Ovary (tissue), 9 donors: Measurements from ENCODE around the gene KRTAP1-5. TPM values are rescaled to one million over a fixed set of nuclear protein-coding genes. Genes with fewer than 3 reads are reported as not detected.
"Not testable (repeated sequence)": the region's sequence is repeated elsewhere in the genome, so short reads cannot be mapped to it uniquely, and the experiment has no call there.

Source experiments
- DNase-seq, 5 donors: peaks; one replicate each; pipeline ENCODE4 v3.0.0-alpha.2; 2019 to 2020
- H3K27ac ChIP-seq, 2 donors: fragments of 200-600 bp; one replicate each; pipeline versions ENCODE4 v1.5.1 to v1.8.0; 2019 to 2022
- H3K27me3 ChIP-seq: fragments of 200-600 bp; one replicate; pipeline ENCODE4 v1.8.0; 2022
- H3K36me3 ChIP-seq: fragments of 200-600 bp; sonication (generic); one replicate; pipeline ENCODE4 v1.5.1; 2019
- H3K4me1 ChIP-seq: one replicate; pipeline ENCODE4 v1.8.1; 2013; ENCODE audit warnings: mild to moderate bottlenecking, moderate library complexity; ENCODE audit not compliant: insufficient read depth
- H3K4me3 ChIP-seq: fragments of 200-600 bp; sonication (generic); one replicate; pipeline ENCODE4 v1.5.1; 2017
- H3K9me3 ChIP-seq, 2 donors: fragments of 200-600 bp in 1 of 2; sonication (generic) in 1 of 2; one replicate each; pipeline versions ENCODE4 v1.5.1 to v1.8.1; 2013 to 2019; ENCODE audit warnings: mild to moderate bottlenecking in 1 of 2, moderate library complexity in 1 of 2
- CTCF ChIP-seq, 3 donors: fragments of 450-650 bp in 2 of 3; fragments of 200-600 bp in 1 of 3; IDR thresholded peaks; one replicate each; pipeline versions ENCODE4 v1.5.1 to v1.8.0; 2016 to 2022; ENCODE audit warnings: antibody characterized with exemption in 3 of 3, mild to moderate bottlenecking in 1 of 3
- EP300 ChIP-seq: sonication (generic); formaldehyde crosslinking; IDR thresholded peaks from one replicate; pipeline ENCODE4 v1.6.1; 2017; ENCODE audit warnings: antibody characterized with exemption
- POLR2A ChIP-seq: fragments of 450-650 bp; IDR thresholded peaks from one replicate; pipeline ENCODE4 v1.6.1; 2017; ENCODE audit warnings: antibody characterized with exemption, mild to moderate bottlenecking, moderate library complexity
- WGBS, 3 donors: extraction: QIAGEN DNeasy Blood & Tissue Kit in 1 of 3; methylation state at CpG; one replicate each; pipeline versions ENCODE4 v1.1.5 to v1.1.7; 2013 to 2017; 5-methylcytosine and 5-hydroxymethylcytosine counted together
- intact Hi-C, 4 donors: fragments of 100-400 bp; cut with DNase I; formaldehyde crosslinking; loops; one replicate each; pipeline versions ENCODE4 v1.11.0 to v1.15.1; 2022 to 2023
- polyA plus RNA-seq, 2 donors: library from polyadenylated mRNA; stranded (reverse); fragments of 200-250 nt in 1 of 2; fragments of 350-450 nt in 1 of 2; fragmentation: Illumina TruSeq in 1 of 2; extraction: RNeasy Lipid Tissue Mini Kit (QIAGEN cat#74804) in 1 of 2; gene quantifications; one replicate each; pipeline ENCODE4 v1.2.3, GENCODE V29; 2013 to 2014
- total RNA-seq, 7 donors: library from RNA; depleted of rRNA in 2 of 7; stranded (reverse); fragments of >200 nt in 2 of 7; fragmentation: NEBNext Ultra II Directional in 3 of 7; extraction: Animal tissue kit (Norgen Biotek cat#: 25700) in 3 of 7; gene quantifications; one replicate each; pipeline versions ENCODE4 v1.1.0 to v1.2.4, GENCODE V29; 2016 to 2023
- donor health status: DM: no; HTN: no; CAD: no; lungs with moderate emphysema.
- donor health status: DM: no; HTN: no; CAD: no.
- donor health status: Bipolar disorder and iron deficiency.
- donor health status: DM: yes; HTN: yes; CAD: no.
- donor health status: DM: no; HTN: no; CAD: no.
- donor health status: DM: yes; HTN: yes; CAD: no.

Gene KRTAP1-5
- total and polyA plus RNA-seq, 9 donors: 0.06 TPM; not detected in 8

GRCh38 chr17:41054025-41054424, 27.0 kb upstream of the KRTAP1-5 start:
- intact Hi-C loops: no loop called here

GRCh38 chr17:41052566-41052965, 25.6 kb upstream of the KRTAP1-5 start:
- intact Hi-C loops: no loop called here
- no peaks in the 10 kb centered on the region for H3K27me3 ChIP-seq

More at GRCh38 chr17:41054025-41054424, 27.0 kb upstream of the KRTAP1-5 start:
- Histone ChIP-seq H3K4me3 (no peak overlapping the region), H3K9me3 (no peaks in the 10 kb centered on the region), H3K27ac (no peak overlapping the region), H3K36me3 (no peaks in the 10 kb centered on the region), H3K27me3 (no peaks in the 10 kb centered on the region), H3K4me1 (no peaks in the 10 kb centered on the region)
- no peak for DNase-seq
- 95 to 97% (median 96%) methylated on average over 4 of the region's 4 CpGs for WGBS, 3 donors
- TF ChIP-seq CTCF (IDR thresholded peaks at IDR 0.05) (no peak), POLR2A (no peak), EP300 (no peak)

GRCh38 chr17:41049110-41049509, 22.1 kb upstream of the KRTAP1-5 start:
- Histone ChIP-seq H3K4me3 (no peak overlapping the region), H3K9me3 (no peaks in the 10 kb centered on the region), H3K27me3 (no peaks in the 10 kb centered on the region), H3K36me3 (no peaks in the 10 kb centered on the region), H3K4me1 (no peaks in the 10 kb centered on the region), H3K27ac (no peak overlapping the region)
- intact Hi-C loops: no loop called here
- WGBS, 3 donors: 32 to 35% (median 34%) methylated on average over 2 of the region's 2 CpGs
- TF ChIP-seq POLR2A (no peak), CTCF (IDR thresholded peaks at IDR 0.05) (no peak), EP300 (no peak)
- DNase-seq: no peak

More at GRCh38 chr17:41052566-41052965, 25.6 kb upstream of the KRTAP1-5 start:
- no peak for TF ChIP-seq EP300
- no peak for TF ChIP-seq CTCF (IDR thresholded peaks at IDR 0.05)
- TF ChIP-seq POLR2A: no peak
- Histone ChIP-seq H3K4me1 (no peaks in the 10 kb centered on the region), H3K27ac (no peak overlapping the region), H3K9me3 (no peaks in the 10 kb centered on the region), H3K4me3 (no peak overlapping the region), H3K36me3 (no peaks in the 10 kb centered on the region)
- DNase-seq: no peak

- no peaks in the 10 kb centered on the region for H3K9me3 ChIP-seq
- no peak overlapping the region for H3K4me3 ChIP-seq
- WGBS, 3 donors: 32 to 48% (median 33%) methylated on average over 7 of the region's 7 CpGs
- TF ChIP-seq POLR2A: no peak
- TF ChIP-seq EP300: no peak
- TF ChIP-seq CTCF (IDR thresholded peaks at IDR 0.05): no peak
- no peak overlapping the region for H3K27ac ChIP-seq
- no peaks in the 10 kb centered on the region for H3K36me3 ChIP-seq
- no peaks in the 10 kb centered on the region for H3K4me1 ChIP-seq
- DNase-seq: no peak
- intact Hi-C loops: no loop called here
- H3K27me3 ChIP-seq: no peaks in the 10 kb centered on the region
Measured at GRCh38 chr17:41048441-41048840, 21.4 kb upstream of the KRTAP1-5 start.

- intact Hi-C loops, H3K4me1 ChIP-seq, H3K27ac ChIP-seq, H3K27me3 ChIP-seq, H3K9me3 ChIP-seq, H3K36me3 ChIP-seq, DNase-seq, H3K4me3 ChIP-seq: not testable (repeated sequence)
- WGBS, 3 donors: 57 to 70% (median 67%) methylated on average over 10 to 12 of the region's 33 CpGs
Measured at GRCh38 chr17:41046735-41047465, 19.9 kb upstream of the KRTAP1-5 start, which contains the start of gene KRTAP2-1. TSS of gene KRTAP2-1 (minus strand) at chr17:41047316. CDS start at chr17:41047267, 49 bp downstream.
